Duodenal mucosa (tissue), 2 donors: ENCODE measurements around the gene EIF4E.

ENCODE experiments used
- H3K27ac ChIP-seq: one replicate; pipeline ENCODE4 v1.7.0; 2013; ENCODE audit warnings: low read depth, low read length
- H3K27me3 ChIP-seq, 2 donors: one replicate each; pipeline ENCODE4 v1.7.0; 2013; ENCODE audit warnings: low read length in 2 of 2, control low read depth in 1 of 2; ENCODE audit not compliant: insufficient read depth in 2 of 2, control insufficient read depth in 1 of 2
- H3K36me3 ChIP-seq, 2 donors: one replicate each; pipeline ENCODE4 v1.7.0; 2013; ENCODE audit warnings: low read length in 2 of 2, control low read depth in 1 of 2; ENCODE audit not compliant: insufficient read depth in 2 of 2, control insufficient read depth in 1 of 2
- H3K4me1 ChIP-seq, 2 donors: one replicate each; pipeline ENCODE4 v1.7.0; 2013; ENCODE audit warnings: low read length in 2 of 2, control low read depth in 1 of 2; ENCODE audit not compliant: insufficient read depth in 2 of 2, control insufficient read depth in 1 of 2
- H3K4me3 ChIP-seq, 2 donors: one replicate each; pipeline ENCODE4 v1.7.0; 2013; ENCODE audit warnings: low read length in 2 of 2, low read depth in 1 of 2
- H3K9ac ChIP-seq, 2 donors: one replicate each; pipeline ENCODE4 v1.7.0; 2013; ENCODE audit warnings: low read length in 2 of 2, low read depth in 1 of 2
- H3K9me3 ChIP-seq, 2 donors: one replicate each; pipeline ENCODE4 v1.7.0; 2013; ENCODE audit warnings: low read length in 2 of 2, control low read depth in 1 of 2; ENCODE audit not compliant: control insufficient read depth in 1 of 2

The EIF4E gene, protein sequence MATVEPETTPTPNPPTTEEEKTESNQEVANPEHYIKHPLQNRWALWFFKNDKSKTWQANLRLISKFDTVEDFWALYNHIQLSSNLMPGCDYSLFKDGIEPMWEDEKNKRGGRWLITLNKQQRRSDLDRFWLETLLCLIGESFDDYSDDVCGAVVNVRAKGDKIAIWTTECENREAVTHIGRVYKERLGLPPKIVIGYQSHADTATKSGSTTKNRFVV

DNA sequence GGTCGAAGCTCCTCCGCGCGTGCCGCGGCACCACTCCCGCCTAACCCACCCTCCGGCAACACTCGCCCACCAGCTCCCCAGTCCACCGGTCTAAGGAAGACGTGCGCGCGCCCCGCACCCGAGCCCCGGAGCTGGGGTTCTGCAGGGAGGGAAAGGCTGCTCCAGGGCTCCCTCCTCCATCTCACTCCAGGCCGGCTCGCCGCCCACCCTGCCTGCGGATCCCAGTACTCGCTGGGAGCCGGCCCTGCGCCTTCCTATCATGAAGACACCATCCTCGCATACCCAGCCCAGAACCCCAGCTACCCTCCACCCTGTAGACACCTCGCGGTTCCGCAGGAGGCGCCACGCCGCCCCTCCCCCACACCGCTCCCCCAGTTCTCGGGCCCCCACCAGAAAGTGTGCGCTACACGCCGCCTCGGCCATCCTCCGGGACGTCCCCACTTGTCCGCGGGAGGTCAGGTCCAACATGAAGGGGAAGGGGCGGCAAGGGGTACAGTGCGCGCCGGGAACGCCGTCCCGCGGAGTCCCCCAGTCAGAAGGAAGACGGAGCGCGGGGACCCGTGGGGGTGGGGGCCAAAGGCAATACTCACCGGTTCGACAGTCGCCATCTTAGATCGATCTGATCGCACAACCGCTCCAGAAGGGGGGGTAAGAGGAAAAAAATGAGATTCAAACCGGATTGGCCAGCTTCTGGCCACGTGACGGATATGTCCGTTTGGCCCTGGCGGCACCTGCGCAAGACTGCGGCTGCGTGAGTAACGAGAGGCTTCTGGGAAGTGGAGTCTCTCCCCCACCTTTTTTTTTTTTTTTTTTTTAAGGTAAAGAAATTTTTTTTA lies at the start of gene EIF4E:
Gene EIF4E, minus strand, starts transcription at position 629 of the 836 bp plus-strand sequence. Its CDS starts 21 bp downstream, at position 608.
- Histone ChIP-seq H3K27me3 (no peaks in the 10 kb centered on the region), H3K9me3 (no peaks in the 10 kb centered on the region), H3K9ac (peak within 1 kb of the TSS; percentile 93 to 94), H3K4me3 (peak within 1 kb of the TSS; percentile 95 to 98), H3K4me1 (peaks cover 12 to 17% of the 10 kb centered on the region in 2 donors), H3K27ac (peak within 1 kb of the TSS; percentile 97), H3K36me3 (no peaks in the 10 kb centered on the region)

DNA sequence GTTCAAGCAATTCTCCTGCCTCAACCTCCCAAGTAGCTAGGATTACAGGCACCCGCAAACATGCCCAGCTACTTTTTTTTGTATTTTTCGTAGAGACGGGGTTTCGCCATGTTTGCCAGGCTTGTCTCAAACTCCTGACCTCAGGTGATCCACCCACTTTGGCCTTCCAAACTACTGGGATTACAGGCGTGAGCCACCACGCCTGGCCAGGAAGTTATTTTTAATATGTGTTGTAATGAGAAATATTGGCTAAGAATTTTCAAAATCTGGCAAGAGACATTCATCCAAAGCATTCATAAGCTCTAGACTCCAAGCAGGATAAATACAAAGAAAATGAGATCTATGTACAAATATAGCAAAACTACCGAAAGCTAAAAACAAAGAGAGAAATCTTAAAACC lies 48.6 kb upstream of the EIF4E start:
- no peak overlapping the region for H3K27ac ChIP-seq
- H3K4me1 ChIP-seq, result no peaks in the 10 kb centered on the region

DNA sequence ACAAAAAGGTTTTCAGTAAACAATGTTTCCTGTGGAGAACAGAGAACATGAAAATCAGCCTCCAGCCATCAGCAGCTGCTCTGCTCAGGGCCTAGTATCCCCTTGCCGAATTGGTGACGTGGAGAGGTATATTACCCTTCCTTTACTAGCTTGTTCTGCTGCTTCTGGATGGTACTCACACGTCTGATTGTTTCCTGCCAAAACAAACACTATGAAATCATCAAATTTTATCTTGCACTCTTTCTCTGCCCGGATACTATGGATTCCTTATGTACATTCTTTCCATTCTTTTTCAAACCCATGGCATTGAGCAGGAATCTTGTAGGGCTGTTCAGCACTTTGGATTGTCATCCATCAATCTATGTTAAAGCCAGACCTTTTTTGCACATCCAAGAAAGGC lies 47.8 kb upstream of the EIF4E start:
- H3K9me3 ChIP-seq, result no peaks in the 10 kb centered on the region
- no peak overlapping the region for H3K9ac ChIP-seq
- no peaks in the 10 kb centered on the region for H3K4me1 ChIP-seq
- no peak overlapping the region for H3K27ac ChIP-seq
- no peaks in the 10 kb centered on the region for H3K27me3 ChIP-seq
- no peak overlapping the region for H3K4me3 ChIP-seq
- H3K36me3 ChIP-seq, result no peaks in the 10 kb centered on the region

More for the DNA sequence above, 48.6 kb upstream of the EIF4E start:
- no peaks in the 10 kb centered on the region for H3K36me3 ChIP-seq
- no peak overlapping the region for H3K9ac ChIP-seq
- no peaks in the 10 kb centered on the region for H3K27me3 ChIP-seq
- no peaks in the 10 kb centered on the region for H3K9me3 ChIP-seq
- H3K4me3 ChIP-seq, result no peak overlapping the region

GRCh38 chr4:98969878-98970785 lies 41.2 kb upstream of the EIF4E start:
- no peak overlapping the region for H3K27ac ChIP-seq
- no peaks in the 10 kb centered on the region for H3K4me1 ChIP-seq
- H3K27me3 ChIP-seq, result no peaks in the 10 kb centered on the region
- H3K36me3 ChIP-seq, result no peaks in the 10 kb centered on the region
- no peaks in the 10 kb centered on the region for H3K9me3 ChIP-seq
- H3K9ac ChIP-seq, result no peak overlapping the region
- no peak overlapping the region for H3K4me3 ChIP-seq

- Histone ChIP-seq H3K9ac (no peak overlapping the region), H3K27me3 (no peaks in the 10 kb centered on the region), H3K4me3 (no peak overlapping the region), H3K27ac (no peak overlapping the region), H3K36me3 (no peaks in the 10 kb centered on the region), H3K4me1 (no peaks in the 10 kb centered on the region), H3K9me3 (no peaks in the 10 kb centered on the region)
Measured at GRCh38 chr4:98967786-98968329, 38.9 kb upstream of the EIF4E start.

- Histone ChIP-seq H3K9me3 (no peaks in the 10 kb centered on the region), H3K27ac (no peak overlapping the region), H3K4me3 (no peak overlapping the region), H3K36me3 (no peaks in the 10 kb centered on the region), H3K27me3 (no peaks in the 10 kb centered on the region), H3K4me1 (no peaks in the 10 kb centered on the region), H3K9ac (no peak overlapping the region)
Measured at GRCh38 chr4:98966926-98967325, 38.0 kb upstream of the EIF4E start.

DNA sequence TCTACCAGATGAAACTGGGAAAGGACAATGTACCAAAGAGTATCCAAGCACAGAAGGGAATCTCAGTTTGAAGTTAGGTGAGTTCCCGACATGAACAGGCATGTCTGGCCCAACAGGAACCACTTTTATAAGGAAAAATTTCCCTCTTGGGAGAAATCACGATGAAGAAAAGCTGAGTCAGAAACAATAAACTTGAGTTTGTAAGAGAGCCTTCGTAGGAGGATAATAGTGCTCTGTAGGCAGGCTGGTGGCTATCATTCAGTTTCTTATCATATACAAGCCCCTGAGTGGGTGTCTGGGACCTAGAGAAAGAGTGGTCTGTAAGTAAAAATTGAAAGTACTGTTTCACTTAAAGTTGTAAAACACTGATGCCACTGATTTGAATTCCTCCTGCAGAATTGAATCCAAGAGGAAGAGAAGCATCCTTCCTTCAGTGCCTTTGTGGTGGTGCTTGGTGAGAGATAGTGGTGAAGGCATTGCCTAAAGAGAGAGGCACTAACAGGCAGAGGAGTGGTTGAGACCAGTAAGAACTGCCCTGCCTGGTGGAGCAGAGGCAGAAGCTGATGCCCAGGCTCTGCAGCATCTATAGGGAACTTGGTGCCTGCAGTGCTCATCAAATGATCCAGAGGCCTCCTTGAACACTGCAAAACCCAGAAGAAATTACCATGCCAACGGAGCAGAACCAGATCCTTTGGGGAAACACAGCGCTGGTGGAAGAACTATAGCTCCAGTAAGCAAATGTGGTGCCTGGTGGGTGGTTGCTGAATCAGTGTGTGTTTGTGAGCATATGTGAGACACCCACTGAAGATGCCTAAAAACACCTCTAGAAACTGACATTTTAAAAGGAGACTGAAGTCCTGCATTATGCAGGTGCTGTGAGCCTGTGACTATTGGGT lies 34.9 kb upstream of the EIF4E start:
- Histone ChIP-seq H3K27me3 (no peaks in the 10 kb centered on the region), H3K36me3 (no peaks in the 10 kb centered on the region), H3K4me3 (no peak overlapping the region), H3K9me3 (no peaks in the 10 kb centered on the region), H3K4me1 (no peaks in the 10 kb centered on the region), H3K9ac (no peak overlapping the region), H3K27ac (no peak overlapping the region)

DNA sequence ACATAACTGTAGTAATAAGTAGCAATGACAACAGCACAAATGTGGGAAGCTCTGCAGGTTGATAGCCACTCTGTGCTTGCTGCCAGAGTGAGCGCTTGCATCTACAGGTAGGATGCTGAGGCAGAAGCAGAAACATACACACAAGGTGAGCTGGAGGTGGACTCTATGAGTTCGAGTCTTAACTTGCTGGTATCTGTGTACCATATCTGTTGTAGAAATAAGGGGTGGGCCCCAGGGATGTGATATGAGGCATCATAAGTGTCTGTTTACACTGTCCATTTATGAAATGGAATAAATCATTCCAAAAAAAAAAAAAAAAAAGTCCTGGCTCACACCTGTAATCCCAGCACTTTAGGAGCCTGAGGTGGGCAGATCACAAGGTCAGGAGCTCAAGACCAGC lies 32.8 kb upstream of the EIF4E start:
- H3K4me1 ChIP-seq, result no peaks in the 10 kb centered on the region
- no peak overlapping the region for H3K9ac ChIP-seq
- H3K27me3 ChIP-seq, result no peaks in the 10 kb centered on the region
- no peaks in the 10 kb centered on the region for H3K36me3 ChIP-seq
- no peak overlapping the region for H3K27ac ChIP-seq
- H3K9me3 ChIP-seq, result no peaks in the 10 kb centered on the region
- H3K4me3 ChIP-seq, result no peak overlapping the region

DNA sequence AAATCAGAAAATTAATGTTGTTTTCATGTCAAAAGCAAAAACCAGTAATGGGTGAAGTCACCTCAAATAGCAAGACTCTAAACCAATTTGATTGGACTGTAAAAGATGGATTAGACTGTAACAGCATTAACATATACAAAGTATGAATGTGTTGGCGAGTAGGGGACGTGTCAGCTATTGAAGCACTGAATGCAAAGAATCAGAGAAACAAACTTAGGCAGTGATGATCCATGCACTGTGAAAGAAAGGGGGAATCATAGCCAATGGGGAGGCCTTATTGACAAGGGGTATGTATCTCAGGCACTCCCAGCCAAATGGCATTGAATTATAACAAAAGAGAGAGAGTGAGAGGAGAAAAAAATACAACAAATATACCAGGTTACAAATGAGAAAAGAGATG lies 30.5 kb upstream of the EIF4E start:
- Histone ChIP-seq H3K4me3 (no peak overlapping the region), H3K27ac (no peak overlapping the region), H3K4me1 (no peaks in the 10 kb centered on the region)

More for the DNA sequence above, 30.5 kb upstream of the EIF4E start:
- H3K9ac ChIP-seq, result no peak overlapping the region
- no peaks in the 10 kb centered on the region for H3K36me3 ChIP-seq
- H3K27me3 ChIP-seq, result no peaks in the 10 kb centered on the region
- H3K9me3 ChIP-seq, result no peaks in the 10 kb centered on the region
